ENCODE results near the gene SMIM36.

Gene SMIM36

DNA sequence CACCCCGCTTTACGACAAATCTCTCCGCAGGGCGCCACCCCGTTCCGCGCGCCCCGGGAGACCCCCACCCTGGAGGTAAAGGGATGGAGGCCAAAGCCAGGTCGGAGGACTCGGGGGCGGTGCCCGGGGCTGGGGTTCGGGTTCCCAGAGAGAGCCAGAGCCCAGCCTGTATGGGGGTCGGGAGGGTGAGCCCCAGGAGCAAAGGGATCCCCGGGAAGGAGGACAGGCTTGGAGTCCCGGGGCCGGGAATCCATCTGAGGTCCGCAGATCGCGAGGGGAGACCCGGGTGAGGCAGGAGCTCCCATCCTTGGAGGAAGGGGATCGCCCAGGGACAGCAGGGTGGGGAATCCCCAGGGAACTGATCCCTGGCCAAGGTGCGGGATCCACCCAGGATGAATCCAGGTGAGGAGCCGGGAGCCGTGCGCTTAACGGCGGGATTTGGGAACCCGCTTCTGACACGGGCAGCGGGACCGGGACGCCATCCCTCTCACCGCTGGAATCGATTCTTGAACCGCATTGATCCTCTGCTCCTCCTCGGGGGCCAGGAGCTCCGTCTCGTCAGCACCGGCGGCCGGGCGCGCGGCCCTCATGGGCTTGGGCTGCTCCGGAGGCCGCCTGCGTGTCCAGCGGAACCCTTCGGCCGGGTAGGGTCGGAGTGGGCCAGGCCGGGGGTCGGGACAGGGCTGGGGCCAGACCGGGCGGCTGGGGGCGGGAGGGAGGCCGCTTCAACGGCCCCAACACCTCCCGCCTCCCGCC, 89.9 kb downstream of the SMIM36 start, which contains the start of gene MMD:
MMD (minus strand) TSS at position 657 of the 756 bp plus-strand sequence; CDS start at position 517, 140 bp downstream.
- Histone ChIP-seq H4K20me1 (ENCODE audit: insufficient read depth, low read length, poor library complexity, severe bottlenecking) (peaks cover 10% of the 10 kb centered on the region), H3K79me2 (ENCODE audit: insufficient read depth, low read length) (peaks cover 34% of the 10 kb centered on the region), H3K36me3 (ENCODE audit: insufficient read depth, low read length) (no peaks in the 10 kb centered on the region), H3K4me2 (ENCODE audit: low read depth, low read length, poor library complexity, severe bottlenecking) (peak within 1 kb of the TSS; percentile 79), H3K9ac (ENCODE audit: low read depth, low read length, poor library complexity, severe bottlenecking) (peak within 1 kb of the TSS; percentile 86), H3K9me2 (replicated peaks; ENCODE audit: low read depth, low read length) (no peaks in the 10 kb centered on the region), H3K4me1 (ENCODE audit: insufficient read depth, low read length, poor library complexity, severe bottlenecking) (peaks cover 16% of the 10 kb centered on the region), H2AFZ (ENCODE audit: low read length) (peak within 1 kb of the TSS; percentile 90), H3K9me3 (ENCODE audit: insufficient read depth, low read depth, low read length) (no peaks in the 10 kb centered on the region), H3F3A (ENCODE audit: low read depth) (no peaks in the 10 kb centered on the region), H3K27me3 (ENCODE audit: insufficient read depth, low read length, poor library complexity, severe bottlenecking) (no peaks in the 10 kb centered on the region), H3K4me3 (ENCODE audit: low read length, poor library complexity, severe bottlenecking) (peak within 1 kb of the TSS; percentile 83)
- TF ChIP-seq EZH2phosphoT487 (IDR thresholded peaks at IDR 0.05; ENCODE audit: borderline replicate concordance): no peak
- TF ChIP-seq, protein P1, sequence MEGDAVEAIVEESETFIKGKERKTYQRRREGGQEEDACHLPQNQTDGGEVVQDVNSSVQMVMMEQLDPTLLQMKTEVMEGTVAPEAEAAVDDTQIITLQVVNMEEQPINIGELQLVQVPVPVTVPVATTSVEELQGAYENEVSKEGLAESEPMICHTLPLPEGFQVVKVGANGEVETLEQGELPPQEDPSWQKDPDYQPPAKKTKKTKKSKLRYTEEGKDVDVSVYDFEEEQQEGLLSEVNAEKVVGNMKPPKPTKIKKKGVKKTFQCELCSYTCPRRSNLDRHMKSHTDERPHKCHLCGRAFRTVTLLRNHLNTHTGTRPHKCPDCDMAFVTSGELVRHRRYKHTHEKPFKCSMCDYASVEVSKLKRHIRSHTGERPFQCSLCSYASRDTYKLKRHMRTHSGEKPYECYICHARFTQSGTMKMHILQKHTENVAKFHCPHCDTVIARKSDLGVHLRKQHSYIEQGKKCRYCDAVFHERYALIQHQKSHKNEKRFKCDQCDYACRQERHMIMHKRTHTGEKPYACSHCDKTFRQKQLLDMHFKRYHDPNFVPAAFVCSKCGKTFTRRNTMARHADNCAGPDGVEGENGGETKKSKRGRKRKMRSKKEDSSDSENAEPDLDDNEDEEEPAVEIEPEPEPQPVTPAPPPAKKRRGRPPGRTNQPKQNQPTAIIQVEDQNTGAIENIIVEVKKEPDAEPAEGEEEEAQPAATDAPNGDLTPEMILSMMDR (conservative IDR thresholded peaks at IDR 0.05; ENCODE audit: low read length): no peak

DNA sequence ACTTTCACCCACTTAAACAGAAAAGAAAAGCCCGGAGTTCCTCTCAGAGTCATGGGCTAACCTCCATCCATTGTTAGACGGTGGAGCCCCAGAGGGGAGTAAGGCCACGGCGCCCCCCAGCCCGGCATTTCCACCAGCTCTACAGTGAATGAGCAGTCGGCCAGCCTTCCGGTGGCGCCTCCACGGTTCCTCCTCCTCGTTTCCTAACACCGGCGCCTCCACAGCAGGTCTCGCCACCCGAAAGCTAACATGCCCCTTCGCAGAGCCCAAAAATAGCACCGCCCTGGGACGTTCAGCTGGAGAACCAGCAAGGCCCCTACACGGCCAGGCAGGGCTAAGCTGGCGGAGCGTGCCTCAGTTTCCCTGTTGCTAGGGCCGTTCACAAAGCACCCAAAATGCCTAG, 90.5 kb downstream of the SMIM36 start:
- TF ChIP-seq, protein P1 (conservative IDR thresholded peaks at IDR 0.05; ENCODE audit: low read length): no peak
- no peak for TF ChIP-seq EZH2phosphoT487 (IDR thresholded peaks at IDR 0.05; ENCODE audit: borderline replicate concordance)
- Histone ChIP-seq H3K4me2 (ENCODE audit: low read depth, low read length, poor library complexity, severe bottlenecking) (peak overlapping the region; percentile 79), H3K9ac (ENCODE audit: low read depth, low read length, poor library complexity, severe bottlenecking) (peak overlapping the region; percentile 86), H3F3A (ENCODE audit: low read depth) (no peaks in the 10 kb centered on the region), H3K79me2 (ENCODE audit: insufficient read depth, low read length) (peaks cover 34% of the 10 kb centered on the region), H3K36me3 (ENCODE audit: insufficient read depth, low read length) (no peaks in the 10 kb centered on the region), H3K27me3 (ENCODE audit: insufficient read depth, low read length, poor library complexity, severe bottlenecking) (no peaks in the 10 kb centered on the region), H4K20me1 (ENCODE audit: insufficient read depth, low read length, poor library complexity, severe bottlenecking) (peaks cover 10% of the 10 kb centered on the region), H3K4me1 (ENCODE audit: insufficient read depth, low read length, poor library complexity, severe bottlenecking) (peaks cover 20% of the 10 kb centered on the region), H2AFZ (ENCODE audit: low read length) (peak overlapping the region; percentile 83), H3K9me2 (replicated peaks; ENCODE audit: low read depth, low read length) (no peaks in the 10 kb centered on the region), H3K9me3 (ENCODE audit: insufficient read depth, low read depth, low read length) (no peaks in the 10 kb centered on the region), H3K4me3 (ENCODE audit: low read length, poor library complexity, severe bottlenecking) (peak overlapping the region; percentile 83)

DNA sequence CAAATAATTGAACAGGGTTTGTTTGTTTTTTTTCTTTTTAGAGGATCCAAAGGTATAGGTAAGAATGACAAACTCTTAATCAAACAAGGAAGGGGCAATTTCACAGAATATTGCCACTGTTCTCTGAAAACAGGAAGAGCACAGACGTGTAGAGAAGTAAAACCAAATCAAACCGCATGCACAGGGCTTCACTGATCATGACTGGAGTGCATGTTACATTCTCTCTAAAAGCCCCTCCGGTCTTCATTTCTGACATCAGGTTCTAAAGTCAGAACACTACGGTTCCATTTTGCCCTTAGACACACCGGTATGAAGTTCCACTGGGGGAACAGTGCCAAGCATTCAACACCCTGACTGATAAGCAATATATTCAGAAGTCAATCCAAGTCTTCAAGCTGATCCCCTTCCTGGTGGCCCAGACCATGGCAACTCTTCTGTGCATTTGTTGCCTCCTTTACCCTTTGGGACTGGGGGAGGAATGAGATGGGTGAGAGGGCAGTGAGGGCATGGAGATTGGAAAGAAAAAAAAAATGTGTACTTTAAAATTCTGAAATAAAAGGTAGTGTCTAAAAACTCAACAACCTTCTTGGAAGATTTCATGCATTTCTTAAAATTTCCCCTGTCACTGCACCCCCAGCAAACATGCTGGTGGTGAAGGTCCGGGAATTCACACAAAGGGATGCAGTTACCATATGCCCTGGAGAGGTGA, 91.0 kb downstream of the SMIM36 start:
- Histone ChIP-seq H3K9me2 (replicated peaks; ENCODE audit: low read depth, low read length) (no peaks in the 10 kb centered on the region), H3K9ac (ENCODE audit: low read depth, low read length, poor library complexity, severe bottlenecking) (peak overlapping the region; percentile 86), H3F3A (ENCODE audit: low read depth) (no peaks in the 10 kb centered on the region), H2AFZ (ENCODE audit: low read length) (peak overlapping the region; percentile 83), H3K4me1 (ENCODE audit: insufficient read depth, low read length, poor library complexity, severe bottlenecking) (peaks cover 21% of the 10 kb centered on the region), H4K20me1 (ENCODE audit: insufficient read depth, low read length, poor library complexity, severe bottlenecking) (peaks cover 10% of the 10 kb centered on the region), H3K4me3 (ENCODE audit: low read length, poor library complexity, severe bottlenecking) (peak overlapping the region; percentile 83), H3K9me3 (ENCODE audit: insufficient read depth, low read depth, low read length) (no peaks in the 10 kb centered on the region), H3K4me2 (ENCODE audit: low read depth, low read length, poor library complexity, severe bottlenecking) (peak overlapping the region; percentile 79), H3K79me2 (ENCODE audit: insufficient read depth, low read length) (peaks cover 39% of the 10 kb centered on the region), H3K27me3 (ENCODE audit: insufficient read depth, low read length, poor library complexity, severe bottlenecking) (no peaks in the 10 kb centered on the region), H3K36me3 (ENCODE audit: insufficient read depth, low read length) (no peaks in the 10 kb centered on the region)
- no peak for TF ChIP-seq EZH2phosphoT487 (IDR thresholded peaks at IDR 0.05; ENCODE audit: borderline replicate concordance)
- TF ChIP-seq, protein P1 (conservative IDR thresholded peaks at IDR 0.05; ENCODE audit: low read length): no peak
